SU-DHL-6 (cell line): ENCODE measurements around the gene HOXD9.

Experiments used
- EZH2phosphoT487 ChIP-seq: fragments of 200-600 bp; sonication (generic), shearing (Covaris generic); conservative IDR thresholded peaks from 2 replicates; pipeline ENCODE4 v1.6.1; 2018; ENCODE audit warnings: mild to moderate bottlenecking, antibody characterized with exemption, low read length, moderate library complexity, mixed read lengths
- TF ChIP-seq, protein P1 (sequence below): fragments of 200-600 bp; sonication (generic); IDR thresholded peaks from one replicate; pipeline ENCODE4 v1.5.1; 2017; ENCODE audit warnings: antibody characterized with exemption, mild to moderate bottlenecking, low read length, moderate library complexity; ENCODE audit not compliant: insufficient read depth, poor library complexity, severe bottlenecking

- TF ChIP-seq, protein P1, sequence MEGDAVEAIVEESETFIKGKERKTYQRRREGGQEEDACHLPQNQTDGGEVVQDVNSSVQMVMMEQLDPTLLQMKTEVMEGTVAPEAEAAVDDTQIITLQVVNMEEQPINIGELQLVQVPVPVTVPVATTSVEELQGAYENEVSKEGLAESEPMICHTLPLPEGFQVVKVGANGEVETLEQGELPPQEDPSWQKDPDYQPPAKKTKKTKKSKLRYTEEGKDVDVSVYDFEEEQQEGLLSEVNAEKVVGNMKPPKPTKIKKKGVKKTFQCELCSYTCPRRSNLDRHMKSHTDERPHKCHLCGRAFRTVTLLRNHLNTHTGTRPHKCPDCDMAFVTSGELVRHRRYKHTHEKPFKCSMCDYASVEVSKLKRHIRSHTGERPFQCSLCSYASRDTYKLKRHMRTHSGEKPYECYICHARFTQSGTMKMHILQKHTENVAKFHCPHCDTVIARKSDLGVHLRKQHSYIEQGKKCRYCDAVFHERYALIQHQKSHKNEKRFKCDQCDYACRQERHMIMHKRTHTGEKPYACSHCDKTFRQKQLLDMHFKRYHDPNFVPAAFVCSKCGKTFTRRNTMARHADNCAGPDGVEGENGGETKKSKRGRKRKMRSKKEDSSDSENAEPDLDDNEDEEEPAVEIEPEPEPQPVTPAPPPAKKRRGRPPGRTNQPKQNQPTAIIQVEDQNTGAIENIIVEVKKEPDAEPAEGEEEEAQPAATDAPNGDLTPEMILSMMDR = no peak
- no peak for TF ChIP-seq EZH2phosphoT487
Observed at GRCh38 chr2:176088937-176089842, 33.3 kb upstream of the HOXD9 start.
